Measurements from ENCODE around the gene HBZ.

- TF ChIP-seq CTCF (IDR thresholded peaks at IDR 0.05) (no peak), POLR2A (IDR thresholded peaks at IDR 0.05) (no peak)
These were observed 2.0 kb downstream of the HBZ start for GRCh38 chr16:154217-155030.
